HepG2 (cell line): ENCODE data around the gene ARID1A. TPM values are rescaled to one million over a fixed set of nuclear protein-coding genes. Genes with fewer than 3 reads are reported as not detected.

Source experiments
- ARNT ChIP-seq: fragments of 450-650 bp; IDR thresholded peaks from 2 replicates; pipeline ENCODE4 v1.6.1; 2017
- ARNT2 ChIP-seq: sonication (generic); formaldehyde crosslinking; IDR thresholded peaks from 2 replicates; pipeline ENCODE4 v1.8.0; 2022; ENCODE audit warnings: mild to moderate bottlenecking, low read depth, missing genetic modification reagents, moderate library complexity
- ATAD3A ChIP-seq: sonication (generic); formaldehyde crosslinking; IDR thresholded peaks from 2 replicates; pipeline ENCODE4 v1.4.0; 2020; ENCODE audit warnings: missing genetic modification reagents
- ATF1 ChIP-seq: IDR thresholded peaks from 2 replicates; pipeline ENCODE4 v1.6.1; 2016; ENCODE audit warnings: mild to moderate bottlenecking, control low read depth
- CREB1 ChIP-seq, 2 experiments: fragments of 450-650 bp in 1 of 2; IDR thresholded peaks; 2 replicates each; pipeline ENCODE4 v1.6.1; 2016 to 2017; ENCODE audit warnings: control low read depth in 1 of 2, mild to moderate bottlenecking in 1 of 2, missing compliant biosample characterization in 1 of 2, missing genetic modification characterization in 1 of 2
- ESRRA ChIP-seq: sonication (generic); formaldehyde crosslinking; IDR thresholded peaks from 2 replicates; pipeline ENCODE4 v1.5.1; 2020; ENCODE audit warnings: mild to moderate bottlenecking, low read depth, missing genetic modification reagents
- ETV6 ChIP-seq: sonication (generic); formaldehyde crosslinking; conservative IDR thresholded peaks from 2 replicates; pipeline ENCODE4 v1.4.0; 2020; ENCODE audit warnings: missing genetic modification reagents
- FOXK2 ChIP-seq: fragments of 450-650 bp; IDR thresholded peaks from 2 replicates; pipeline ENCODE4 v1.6.1; 2016
- IKZF1 ChIP-seq: fragments of 450-650 bp; IDR thresholded peaks from 2 replicates; pipeline ENCODE4 v1.7.1; 2016
- KLF11 ChIP-seq: IDR thresholded peaks from 2 replicates; pipeline ENCODE4 v1.6.1; 2016; ENCODE audit warnings: missing compliant biosample characterization
- MIXL1 ChIP-seq: IDR thresholded peaks from 2 replicates; pipeline ENCODE4 v1.6.1; 2016
- NFYB ChIP-seq: sonication (generic); formaldehyde crosslinking; IDR thresholded peaks from 2 replicates; pipeline ENCODE4 v1.4.0; 2020; ENCODE audit warnings: missing genetic modification reagents
- PTBP1 ChIP-seq: fragments of 200-400 bp; formaldehyde crosslinking; IDR thresholded peaks from 2 replicates; pipeline ENCODE4 v1.6.1; 2018; ENCODE audit warnings: low read length, low read depth; ENCODE audit not compliant: poor library complexity, severe bottlenecking
- SMARCC2 ChIP-seq: fragments of 450-650 bp; IDR thresholded peaks from 2 replicates; pipeline ENCODE4 v1.6.1; 2017; ENCODE audit warnings: antibody characterized with exemption, mild to moderate bottlenecking
- SP4 ChIP-seq: sonication (generic); formaldehyde crosslinking; IDR thresholded peaks from 2 replicates; pipeline ENCODE4 v1.8.1; 2023; ENCODE audit warnings: mild to moderate bottlenecking, missing genetic modification reagents
- STAT5B ChIP-seq: sonication (generic); formaldehyde crosslinking; IDR thresholded peaks from 2 replicates; pipeline ENCODE4 v1.4.0; 2020; ENCODE audit warnings: missing genetic modification reagents
- ZEB1 ChIP-seq: IDR thresholded peaks from 2 replicates; pipeline ENCODE4 v1.6.1; 2012; ENCODE audit warnings: mild to moderate bottlenecking, low read depth, inconsistent platforms; ENCODE audit not compliant: insufficient replicate concordance
- ZNF326 ChIP-seq: sonication (generic); formaldehyde crosslinking; IDR thresholded peaks from 2 replicates; pipeline ENCODE4 v1.4.0; 2020; ENCODE audit warnings: missing genetic modification reagents, borderline replicate concordance
- ZNF468 ChIP-seq: sonication (generic); formaldehyde crosslinking; IDR thresholded peaks from 2 replicates; pipeline ENCODE4 v1.8.0; 2022; ENCODE audit warnings: mild to moderate bottlenecking, moderate library complexity, missing genetic modification reagents
- ZNF841 ChIP-seq: sonication (generic); formaldehyde crosslinking; IDR thresholded peaks from 2 replicates; pipeline ENCODE4 v1.8.1; 2023; ENCODE audit warnings: missing genetic modification reagents, borderline replicate concordance
- ZSCAN21 ChIP-seq: sonication (generic); formaldehyde crosslinking; IDR thresholded peaks from 2 replicates; pipeline ENCODE4 v1.8.0; 2022; ENCODE audit warnings: mild to moderate bottlenecking, missing genetic modification reagents, moderate library complexity, borderline replicate concordance
- polyA plus RNA-seq, 8 experiments: library from polyadenylated mRNA; depleted of rRNA in 3 of 8; stranded (reverse) in 7 of 8; unstranded in 1 of 8; fragments of >200 nt; fragmentation: Illumina TruSeq in 4 of 8; extraction: Trizol in 4 of 8; gene quantifications; 2 replicates each; pipeline versions ENCODE4 v1.2.1 to v1.2.3, GENCODE V29; 2011 to 2016; ENCODE audit warnings: low read depth in 4 of 8, missing spikeins in 1 of 8, mixed read lengths in 1 of 8; ENCODE audit not compliant: insufficient read depth in 1 of 8
- total RNA-seq, 5 experiments: library from RNA; depleted of rRNA; stranded (reverse); fragments of >200 nt; fragmentation: Illumina TruSeq; extraction: Trizol; gene quantifications; 2 replicates each; pipeline ENCODE4 v1.2.3, GENCODE V29; 2016; ENCODE audit warnings: low read depth in 1 of 5
- TF ChIP-seq, protein P1 (sequence below): sonication (generic); IDR thresholded peaks from 2 replicates; pipeline ENCODE4 v1.6.1; 2016; ENCODE audit warnings: low read depth, borderline replicate concordance
- TF ChIP-seq, protein P2 (sequence below): sonication (generic); formaldehyde crosslinking; IDR thresholded peaks from 2 replicates; pipeline ENCODE4 v1.5.0; 2020; ENCODE audit warnings: missing genetic modification reagents
- TF ChIP-seq, protein P3 (sequence below): sonication (generic); formaldehyde crosslinking; IDR thresholded peaks from 2 replicates; pipeline ENCODE4 v1.5.0; 2020; ENCODE audit warnings: missing genetic modification reagents
- TF ChIP-seq, protein P4 (sequence below): sonication (generic); formaldehyde crosslinking; conservative IDR thresholded peaks from 2 replicates; pipeline ENCODE4 v1.4.0; 2020; ENCODE audit warnings: missing genetic modification reagents
- TF ChIP-seq, protein P5 (sequence below): sonication (generic); formaldehyde crosslinking; conservative IDR thresholded peaks from 2 replicates; pipeline ENCODE4 v1.4.0; 2020; ENCODE audit warnings: missing genetic modification reagents

ARID1A gene
- total and polyA plus RNA-seq, 2 of the 13 experiments (the other 11 are each of a cell fraction or from before 2014, with no cell fraction given), result 11.9 to 15.9 TPM

DNA sequence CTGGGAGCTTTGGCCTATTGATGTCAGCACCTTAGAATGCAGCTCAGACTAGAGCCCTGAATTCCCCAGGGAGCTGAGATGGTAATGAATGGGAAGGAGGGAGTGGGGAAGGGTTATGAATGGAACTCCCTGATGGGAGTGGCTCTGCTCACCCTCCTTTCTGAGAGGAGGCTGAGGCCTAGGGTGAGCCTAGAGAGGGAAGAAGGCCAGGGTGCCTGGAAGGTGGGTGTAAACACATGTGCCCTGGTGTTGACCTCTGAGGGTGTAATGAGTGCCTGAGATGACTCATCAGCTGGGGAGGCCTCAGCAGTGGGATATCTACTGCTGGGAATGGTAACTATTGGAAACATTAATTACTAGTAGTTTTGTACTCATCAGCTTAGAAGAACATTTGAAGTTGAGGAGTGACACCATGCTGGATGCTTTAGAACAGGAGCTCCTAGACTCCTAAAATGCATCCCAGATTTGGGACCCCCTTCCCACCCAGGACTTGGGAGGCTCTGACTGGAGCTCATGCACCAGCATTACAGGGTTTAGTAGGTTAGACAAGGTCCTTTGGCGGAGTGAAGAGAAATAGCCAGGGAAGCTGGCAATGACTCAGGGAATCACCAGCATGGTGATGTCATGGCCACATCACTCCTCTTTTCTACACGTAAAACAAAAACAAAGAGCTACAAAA lies 76.0 kb downstream of the ARID1A start (continued):
- TF ChIP-seq, protein P1, sequence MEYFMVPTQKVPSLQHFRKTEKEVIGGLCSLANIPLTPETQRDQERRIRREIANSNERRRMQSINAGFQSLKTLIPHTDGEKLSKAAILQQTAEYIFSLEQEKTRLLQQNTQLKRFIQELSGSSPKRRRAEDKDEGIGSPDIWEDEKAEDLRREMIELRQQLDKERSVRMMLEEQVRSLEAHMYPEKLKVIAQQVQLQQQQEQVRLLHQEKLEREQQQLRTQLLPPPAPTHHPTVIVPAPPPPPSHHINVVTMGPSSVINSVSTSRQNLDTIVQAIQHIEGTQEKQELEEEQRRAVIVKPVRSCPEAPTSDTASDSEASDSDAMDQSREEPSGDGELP, result peak; percentile 64; the same call in 1 of the 2 replicates
- TF ChIP-seq FOXK2 (peak; percentile 50; the same call in 1 of the 2 replicates), STAT5B (CRISPR knock-in tag) (no peak), SP4 (no peak), SMARCC2 (no peak), ZNF841 (CRISPR knock-in tag) (no peak), ATF1 (CRISPR knock-in tag) (no peak), ESRRA (CRISPR knock-in tag) (no peak), ZEB1 (no peak), ETV6 (no peak), ZNF326 (CRISPR knock-in tag) (no peak), ZSCAN21 (CRISPR knock-in tag) (no peak), ARNT (no peak), ZNF468 (no peak), KLF11 (no peak), ARNT2 (CRISPR knock-in tag) (no peak), ATAD3A (CRISPR knock-in tag) (no peak), IKZF1 (no peak), MIXL1 (no peak), PTBP1 (no peak), CREB1 (IDR thresholded peaks at IDR 0.05) (0 out of 2 replicates have a peak, but pooled peaks have one; percentile 1), CREB1 (CRISPR knock-in tag; IDR thresholded peaks at IDR 0.05) (no peak), NFYB (CRISPR knock-in tag) (no peak)
- TF ChIP-seq, protein P2, sequence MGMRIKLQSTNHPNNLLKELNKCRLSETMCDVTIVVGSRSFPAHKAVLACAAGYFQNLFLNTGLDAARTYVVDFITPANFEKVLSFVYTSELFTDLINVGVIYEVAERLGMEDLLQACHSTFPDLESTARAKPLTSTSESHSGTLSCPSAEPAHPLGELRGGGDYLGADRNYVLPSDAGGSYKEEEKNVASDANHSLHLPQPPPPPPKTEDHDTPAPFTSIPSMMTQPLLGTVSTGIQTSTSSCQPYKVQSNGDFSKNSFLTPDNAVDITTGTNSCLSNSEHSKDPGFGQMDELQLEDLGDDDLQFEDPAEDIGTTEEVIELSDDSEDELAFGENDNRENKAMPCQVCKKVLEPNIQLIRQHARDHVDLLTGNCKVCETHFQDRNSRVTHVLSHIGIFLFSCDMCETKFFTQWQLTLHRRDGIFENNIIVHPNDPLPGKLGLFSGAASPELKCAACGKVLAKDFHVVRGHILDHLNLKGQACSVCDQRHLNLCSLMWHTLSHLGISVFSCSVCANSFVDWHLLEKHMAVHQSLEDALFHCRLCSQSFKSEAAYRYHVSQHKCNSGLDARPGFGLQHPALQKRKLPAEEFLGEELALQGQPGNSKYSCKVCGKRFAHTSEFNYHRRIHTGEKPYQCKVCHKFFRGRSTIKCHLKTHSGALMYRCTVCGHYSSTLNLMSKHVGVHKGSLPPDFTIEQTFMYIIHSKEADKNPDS (CRISPR knock-in tag), result no peak
- TF ChIP-seq, protein P3, sequence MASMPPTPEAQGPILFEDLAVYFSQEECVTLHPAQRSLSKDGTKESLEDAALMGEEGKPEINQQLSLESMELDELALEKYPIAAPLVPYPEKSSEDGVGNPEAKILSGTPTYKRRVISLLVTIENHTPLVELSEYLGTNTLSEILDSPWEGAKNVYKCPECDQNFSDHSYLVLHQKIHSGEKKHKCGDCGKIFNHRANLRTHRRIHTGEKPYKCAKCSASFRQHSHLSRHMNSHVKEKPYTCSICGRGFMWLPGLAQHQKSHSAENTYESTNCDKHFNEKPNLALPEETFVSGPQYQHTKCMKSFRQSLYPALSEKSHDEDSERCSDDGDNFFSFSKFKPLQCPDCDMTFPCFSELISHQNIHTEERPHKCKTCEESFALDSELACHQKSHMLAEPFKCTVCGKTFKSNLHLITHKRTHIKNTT, result no peak
- TF ChIP-seq, protein P4, sequence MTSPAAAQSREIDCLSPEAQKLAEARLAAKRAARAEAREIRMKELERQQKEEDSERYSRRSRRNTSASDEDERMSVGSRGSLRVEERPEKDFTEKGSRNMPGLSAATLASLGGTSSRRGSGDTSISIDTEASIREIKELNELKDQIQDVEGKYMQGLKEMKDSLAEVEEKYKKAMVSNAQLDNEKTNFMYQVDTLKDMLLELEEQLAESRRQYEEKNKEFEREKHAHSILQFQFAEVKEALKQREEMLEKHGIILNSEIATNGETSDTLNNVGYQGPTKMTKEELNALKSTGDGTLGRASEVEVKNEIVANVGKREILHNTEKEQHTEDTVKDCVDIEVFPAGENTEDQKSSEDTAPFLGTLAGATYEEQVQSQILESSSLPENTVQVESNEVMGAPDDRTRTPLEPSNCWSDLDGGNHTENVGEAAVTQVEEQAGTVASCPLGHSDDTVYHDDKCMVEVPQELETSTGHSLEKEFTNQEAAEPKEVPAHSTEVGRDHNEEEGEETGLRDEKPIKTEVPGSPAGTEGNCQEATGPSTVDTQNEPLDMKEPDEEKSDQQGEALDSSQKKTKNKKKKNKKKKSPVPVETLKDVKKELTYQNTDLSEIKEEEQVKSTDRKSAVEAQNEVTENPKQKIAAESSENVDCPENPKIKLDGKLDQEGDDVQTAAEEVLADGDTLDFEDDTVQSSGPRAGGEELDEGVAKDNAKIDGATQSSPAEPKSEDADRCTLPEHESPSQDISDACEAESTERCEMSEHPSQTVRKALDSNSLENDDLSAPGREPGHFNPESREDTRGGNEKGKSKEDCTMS, result no peak
- TF ChIP-seq, protein P5, sequence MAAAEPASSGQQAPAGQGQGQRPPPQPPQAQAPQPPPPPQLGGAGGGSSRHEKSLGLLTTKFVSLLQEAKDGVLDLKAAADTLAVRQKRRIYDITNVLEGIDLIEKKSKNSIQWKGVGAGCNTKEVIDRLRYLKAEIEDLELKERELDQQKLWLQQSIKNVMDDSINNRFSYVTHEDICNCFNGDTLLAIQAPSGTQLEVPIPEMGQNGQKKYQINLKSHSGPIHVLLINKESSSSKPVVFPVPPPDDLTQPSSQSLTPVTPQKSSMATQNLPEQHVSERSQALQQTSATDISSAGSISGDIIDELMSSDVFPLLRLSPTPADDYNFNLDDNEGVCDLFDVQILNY (CRISPR knock-in tag), result no peak
